NCI-H1417 treated with DMSO at 0.1 percent for 48 hours (cell line): ENCODE measurements around the gene FAM13A.
"Not testable (repeated sequence)": the region's sequence is repeated elsewhere in the genome, so short reads cannot be mapped to it uniquely, and the experiment has no call there.

Source experiments
- DNase-seq: peaks from one replicate; lab custom pipeline; 2025; lab: John Stamatoyannopoulos, UW

The FAM13A gene

DNA sequence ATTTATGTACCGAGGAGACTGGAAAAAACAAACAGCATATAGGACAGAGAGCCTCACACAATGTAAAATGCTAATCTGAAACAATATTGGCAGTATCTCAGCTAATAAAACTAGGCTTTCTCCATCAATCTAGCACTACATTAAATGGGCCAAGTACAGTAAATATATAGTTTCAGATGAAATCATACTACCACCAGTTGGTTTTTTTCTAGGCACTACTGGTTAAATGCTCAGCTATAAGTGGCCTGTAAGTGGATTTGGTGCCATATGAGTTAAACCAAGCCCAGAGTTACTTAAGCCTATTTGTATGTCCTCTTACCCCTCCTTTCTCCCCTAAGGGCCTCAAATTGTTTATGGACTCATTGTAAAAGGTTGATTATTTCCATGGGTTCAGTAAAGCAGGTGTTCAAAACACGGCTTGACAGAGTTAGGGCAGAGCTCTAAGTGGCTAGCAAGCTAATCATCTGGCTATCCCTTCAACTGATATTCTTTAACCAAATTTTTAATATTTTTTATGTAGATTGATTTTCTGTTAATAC lies 57.5 kb downstream of the FAM13A start:
- no peak for DNase-seq

DNA sequence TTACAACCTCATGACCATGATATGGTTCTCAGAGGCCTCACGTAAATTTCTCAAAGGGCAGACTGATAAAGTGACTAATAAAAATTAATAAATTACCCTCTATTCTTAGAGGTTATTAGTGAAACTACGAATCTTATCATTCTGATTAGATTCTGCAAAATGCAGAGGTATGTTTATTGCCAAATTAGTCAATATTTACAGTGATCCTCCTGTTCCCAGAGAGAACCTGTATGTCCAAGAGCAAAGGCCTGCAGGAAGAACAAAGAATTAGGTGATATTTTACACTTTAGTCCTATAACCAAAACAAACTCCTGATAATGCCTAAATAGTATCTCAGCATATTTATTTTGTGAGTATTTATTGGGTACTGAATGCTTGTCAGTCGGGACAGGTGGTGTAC lies 58.1 kb downstream of the FAM13A start:
- no peak for DNase-seq

DNA sequence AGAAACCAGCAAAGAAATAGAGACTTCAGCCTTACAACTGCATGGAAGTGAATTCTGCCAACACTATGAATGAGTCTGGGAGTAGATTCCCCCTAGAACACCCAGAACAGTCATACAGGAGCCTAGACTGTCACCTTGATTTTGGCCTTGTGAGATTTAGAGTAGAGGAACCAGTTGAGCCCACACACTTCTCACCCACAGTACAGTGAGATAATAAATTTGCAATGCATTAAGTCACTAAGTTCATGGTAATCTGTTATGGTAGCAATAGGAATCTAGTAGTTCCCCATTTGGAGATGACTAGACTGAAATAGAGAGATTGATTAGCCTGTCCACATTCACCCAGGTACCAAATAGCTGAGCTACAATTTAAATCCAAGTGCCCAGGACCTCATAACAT lies 59.0 kb downstream of the FAM13A start:
- DNase-seq = no peak

DNA sequence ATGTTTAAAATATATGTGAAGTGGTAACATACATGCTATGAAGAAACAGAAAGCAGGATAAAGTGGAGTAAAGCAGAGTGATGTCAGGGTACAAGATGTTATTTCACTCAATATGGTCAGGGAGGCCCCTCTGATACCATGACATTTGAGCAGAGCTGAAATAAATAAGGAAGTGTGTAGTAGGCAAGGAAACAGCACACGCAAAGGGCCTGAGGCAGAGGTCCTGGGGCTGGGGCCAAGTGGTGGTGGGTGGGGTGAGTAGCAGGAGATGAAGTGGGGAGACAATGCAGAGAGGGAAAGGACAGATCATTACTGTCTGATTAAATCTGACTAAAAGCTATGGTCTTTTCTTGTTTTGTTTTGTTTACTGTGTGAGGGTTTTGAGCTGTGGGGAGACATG lies 61.1 kb downstream of the FAM13A start:
- no peak for DNase-seq

DNA sequence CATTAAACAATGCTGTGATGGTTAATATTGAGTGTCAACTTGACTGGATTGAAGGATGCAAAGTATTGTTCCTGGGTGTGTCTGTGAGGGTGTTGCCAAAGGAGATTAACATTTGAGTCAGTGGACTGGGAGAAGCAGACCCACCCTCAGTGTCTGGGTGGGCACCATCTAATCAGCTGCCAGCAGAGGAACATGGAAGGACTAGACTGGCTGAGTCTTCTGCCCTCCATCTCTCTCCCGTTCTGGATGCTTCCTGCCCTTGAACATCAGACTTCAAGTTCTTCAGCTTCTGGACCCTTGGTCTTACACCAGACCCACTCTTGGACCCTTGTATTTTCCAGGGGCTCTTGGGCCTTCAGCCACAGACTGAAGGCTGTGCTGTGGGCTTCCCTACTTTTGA lies 61.7 kb downstream of the FAM13A start:
- DNase-seq = not testable (repeated sequence)

DNA sequence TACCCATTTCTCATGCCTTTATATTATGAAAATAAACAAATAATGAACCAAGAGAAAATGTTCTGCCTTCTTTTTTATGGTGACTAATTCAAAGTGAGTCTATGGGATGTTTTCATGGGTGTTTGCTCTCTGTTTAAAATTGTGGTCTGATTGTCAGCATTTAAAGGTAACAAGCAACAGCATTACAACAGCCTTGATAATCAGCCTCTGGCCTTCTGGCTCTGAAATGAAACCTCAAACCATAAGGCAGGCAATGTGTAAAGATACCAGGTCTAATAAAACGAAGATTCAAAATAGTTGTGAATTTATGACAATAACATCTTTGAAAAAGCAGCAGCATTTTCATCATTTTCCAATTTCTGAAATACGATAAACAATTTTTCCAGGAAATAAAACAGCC lies 63.7 kb downstream of the FAM13A start:
- no peak for DNase-seq

DNA sequence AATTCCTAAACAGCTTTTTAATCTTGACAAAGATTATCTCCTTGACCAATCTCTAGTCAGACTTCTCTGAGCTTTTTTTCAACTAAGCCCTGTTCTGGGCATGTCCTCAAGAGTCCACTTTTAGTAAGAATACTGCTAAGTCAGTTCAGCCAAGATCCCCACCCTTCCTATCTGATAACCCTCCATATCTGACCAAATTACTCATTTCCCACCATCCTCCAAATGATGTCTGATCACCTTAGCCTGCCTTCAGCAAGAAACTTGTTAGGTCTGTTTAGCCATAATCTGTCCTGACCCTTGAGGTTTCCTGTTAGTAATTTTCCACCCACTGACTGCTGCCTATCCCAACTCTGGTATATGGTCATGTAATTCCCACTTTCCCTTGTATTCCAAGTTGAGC lies 65.2 kb downstream of the FAM13A start:
- no peak for DNase-seq

DNA sequence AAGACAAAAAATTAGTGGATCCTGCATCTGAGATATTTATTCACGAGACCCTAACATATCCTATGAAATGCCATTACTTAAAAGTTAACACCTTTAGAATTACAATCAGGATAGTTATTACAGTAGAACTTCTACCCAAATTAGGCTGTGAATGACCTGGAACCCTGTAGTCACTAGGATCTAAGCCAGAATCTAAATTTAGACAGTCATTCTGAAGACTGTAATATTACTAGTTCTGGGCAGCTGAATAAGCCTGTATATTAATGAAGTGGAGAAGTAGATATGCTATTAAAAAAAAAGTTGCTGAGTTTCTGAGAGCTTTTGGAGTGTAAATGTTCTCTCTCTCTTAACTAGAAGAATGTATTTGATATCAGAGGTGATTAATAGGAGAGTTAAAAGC lies 67.0 kb downstream of the FAM13A start:
- DNase-seq = no peak

DNA sequence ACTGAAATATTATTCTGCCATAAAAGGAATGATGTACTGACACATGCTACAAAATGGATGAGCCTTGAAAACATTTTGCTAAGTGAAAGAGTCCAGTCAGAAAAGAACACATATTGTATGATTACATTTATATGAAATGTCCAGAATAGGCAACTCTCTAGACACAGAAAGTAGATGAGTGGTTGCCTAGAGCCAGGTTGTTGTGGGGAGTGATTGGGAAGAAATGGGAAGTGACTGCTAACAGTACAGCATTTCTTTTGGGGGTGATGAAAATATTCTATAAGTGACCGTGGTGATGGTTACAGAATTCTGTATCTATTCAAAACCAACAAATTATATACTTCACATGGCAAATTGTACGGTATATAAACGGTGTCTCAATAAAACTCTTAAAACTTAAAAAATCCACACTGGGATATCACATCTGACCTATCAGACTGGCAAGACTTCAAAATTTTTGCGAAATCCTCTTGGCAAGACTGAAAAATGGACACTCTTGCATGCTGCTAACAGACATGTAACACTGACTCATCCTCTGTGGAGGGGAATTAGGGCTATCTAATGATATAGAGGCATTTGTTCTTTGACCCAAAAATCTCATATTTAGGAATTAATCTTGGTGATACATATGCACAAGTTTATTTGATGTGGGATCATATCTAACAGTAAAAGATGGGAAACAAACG lies 71.8 kb downstream of the FAM13A start:
- DNase-seq = no peak

DNA sequence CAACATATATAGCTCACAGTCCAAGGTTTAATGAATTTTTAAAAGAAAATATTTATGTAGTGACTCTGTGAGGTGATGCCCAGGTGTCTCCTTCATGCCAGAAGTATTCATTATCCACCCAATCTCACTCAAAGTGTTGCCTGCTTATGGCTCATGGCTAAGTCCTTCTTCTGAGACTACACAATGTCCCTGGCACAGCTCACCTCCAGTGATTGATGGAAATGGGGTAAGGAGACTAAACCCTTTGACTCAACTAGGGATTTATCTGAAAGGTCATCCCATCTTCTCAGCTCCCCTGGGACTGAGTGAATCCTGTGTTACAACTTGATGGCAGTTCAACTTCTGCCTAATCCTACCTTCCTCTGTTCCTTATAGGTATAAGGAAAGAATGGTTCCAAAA lies 74.2 kb downstream of the FAM13A start:
- DNase-seq = no peak

DNA sequence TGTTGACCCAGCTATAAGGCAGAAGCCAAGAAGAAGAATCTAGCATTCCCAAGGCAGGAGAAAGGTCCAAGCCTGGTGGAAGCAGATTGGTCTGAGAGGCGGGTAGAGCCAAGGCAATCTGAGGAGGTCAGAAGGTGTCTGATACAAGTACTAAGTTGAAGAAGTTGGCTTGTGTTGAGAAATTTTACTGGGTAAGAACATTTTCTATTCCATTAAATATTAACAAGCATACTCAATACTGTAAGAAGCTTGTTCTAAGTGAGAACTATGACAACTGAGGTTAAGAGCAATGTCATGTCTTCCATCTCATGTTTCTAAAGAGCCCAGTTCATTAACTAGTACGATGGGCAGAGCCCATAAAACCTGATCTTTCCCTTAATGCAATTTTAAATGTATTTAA lies 75.0 kb downstream of the FAM13A start:
- DNase-seq = no peak

DNA sequence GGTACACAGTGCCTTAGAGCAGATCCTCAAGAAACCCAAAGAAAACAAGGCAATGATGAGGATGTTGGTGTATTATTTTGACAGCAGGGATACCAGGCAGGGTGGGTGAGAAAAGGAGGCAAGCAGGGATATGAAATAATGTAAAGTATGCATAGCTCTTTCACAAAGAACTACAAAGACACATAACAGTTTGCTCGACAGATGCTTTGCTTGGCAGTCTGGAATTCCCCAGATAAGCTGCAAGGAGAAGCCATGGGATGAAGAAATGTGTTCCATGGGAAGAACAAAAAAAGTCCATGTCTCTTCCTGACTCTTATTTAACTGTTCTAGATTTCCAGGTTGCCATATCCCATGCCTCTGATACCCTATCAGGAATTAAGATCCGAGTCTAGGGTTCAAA lies 75.4 kb downstream of the FAM13A start:
- no peak for DNase-seq

DNA sequence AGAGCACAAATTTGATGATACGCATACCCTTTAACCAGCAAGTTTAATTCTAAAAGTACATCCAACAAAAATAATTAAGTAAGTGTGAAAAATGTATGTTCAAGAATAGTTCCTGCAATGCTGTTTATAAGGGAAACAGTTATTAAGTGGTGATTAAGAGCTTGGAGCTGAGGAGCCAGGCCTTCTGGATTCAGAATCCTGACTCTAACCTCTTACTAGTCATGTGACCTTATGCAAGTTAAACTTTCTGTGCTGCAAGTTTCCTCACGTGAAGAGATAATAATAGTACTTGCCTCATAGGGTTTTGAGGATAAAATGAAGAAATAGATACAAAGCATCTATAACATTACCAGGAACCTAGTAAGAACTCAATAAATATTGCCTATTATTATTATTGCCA lies 77.7 kb downstream of the FAM13A start:
- DNase-seq = no peak

DNA sequence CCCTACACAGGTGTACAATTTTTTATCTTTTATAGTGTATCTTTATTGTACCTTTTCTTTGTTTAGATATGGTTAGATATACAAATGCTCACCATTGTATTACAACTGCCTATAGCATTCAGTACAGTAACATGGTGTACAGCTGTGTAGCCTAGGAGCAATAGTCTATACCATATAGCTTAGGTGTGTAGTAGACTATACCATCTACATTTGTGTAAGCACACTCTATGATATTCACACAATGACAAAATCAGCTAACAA lies 80.3 kb downstream of the FAM13A start:
- DNase-seq = no peak

DNA sequence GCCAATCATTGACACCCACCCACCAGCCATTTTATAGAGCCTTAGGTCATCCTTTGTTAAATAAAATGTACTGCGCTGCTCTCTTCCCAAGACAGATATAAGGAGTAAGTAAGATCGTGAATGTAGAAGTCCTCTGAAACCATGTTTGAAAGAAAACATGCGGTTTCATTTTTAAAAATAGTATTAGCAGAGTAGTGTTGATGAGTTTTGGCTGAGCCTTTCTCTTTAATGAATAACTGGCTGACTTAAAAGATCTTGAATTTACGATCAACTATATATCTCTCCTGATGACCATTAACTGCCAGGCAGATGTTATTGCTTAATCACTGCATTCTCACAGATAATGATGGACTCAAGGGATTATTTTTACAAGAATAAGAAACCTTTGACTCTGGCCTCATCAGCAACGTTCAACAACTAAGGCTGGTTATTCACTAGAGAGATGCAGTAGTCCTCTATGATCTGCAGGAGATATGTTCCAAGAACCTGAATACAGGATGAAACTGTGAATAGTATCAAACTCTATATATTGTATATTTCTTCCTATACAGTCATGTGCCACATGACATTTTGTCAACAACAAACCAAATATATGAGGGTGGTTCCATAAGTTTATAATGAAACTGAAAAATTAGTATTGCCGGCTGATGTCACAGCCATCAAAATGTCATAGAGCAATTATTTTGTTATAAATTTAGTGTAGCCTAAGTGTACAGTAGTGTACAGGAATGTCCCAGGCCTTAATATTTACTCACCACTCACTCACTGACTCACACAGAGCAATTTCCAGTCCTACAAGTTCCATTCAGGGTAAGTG lies 80.8 kb downstream of the FAM13A start:
- DNase-seq = no peak

DNA sequence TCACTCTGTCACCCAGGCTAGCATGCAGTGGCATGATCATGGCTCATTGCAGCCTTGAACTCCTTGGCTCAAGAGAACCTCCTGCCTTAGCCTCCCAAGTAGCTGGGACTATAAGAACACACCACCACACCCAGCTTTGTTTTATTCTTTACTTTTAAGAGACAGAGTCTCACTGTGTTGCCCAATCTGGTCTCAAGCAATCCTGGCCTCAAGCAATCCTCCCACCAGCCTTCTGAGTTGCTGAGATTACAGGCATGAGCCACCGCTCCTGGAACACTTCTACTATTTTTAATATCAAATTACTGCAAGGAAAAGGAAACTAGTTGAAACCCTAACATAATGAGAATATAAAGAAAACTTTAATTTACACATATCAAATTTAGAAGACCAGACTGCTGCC lies 85.4 kb downstream of the FAM13A start:
- DNase-seq = no peak

DNA sequence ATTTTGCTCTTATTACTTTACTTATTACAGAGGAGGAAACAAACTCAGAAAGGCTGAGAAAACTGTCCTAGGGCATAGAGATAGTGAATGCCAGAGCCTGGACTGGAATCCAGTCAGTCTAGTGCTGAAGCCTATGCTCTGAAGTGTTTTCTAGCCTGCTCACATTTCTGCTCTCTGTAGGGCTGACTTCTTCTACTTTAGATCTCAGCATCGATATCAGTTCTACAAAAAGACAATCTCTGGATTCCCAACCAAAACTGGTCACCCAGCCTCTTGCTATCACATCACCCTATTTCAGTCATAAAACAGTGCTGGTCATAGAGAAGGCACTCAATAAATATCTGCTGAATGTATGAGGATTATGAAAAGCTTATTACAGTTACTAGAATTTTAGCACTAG lies 87.2 kb downstream of the FAM13A start:
- no peak for DNase-seq

DNA sequence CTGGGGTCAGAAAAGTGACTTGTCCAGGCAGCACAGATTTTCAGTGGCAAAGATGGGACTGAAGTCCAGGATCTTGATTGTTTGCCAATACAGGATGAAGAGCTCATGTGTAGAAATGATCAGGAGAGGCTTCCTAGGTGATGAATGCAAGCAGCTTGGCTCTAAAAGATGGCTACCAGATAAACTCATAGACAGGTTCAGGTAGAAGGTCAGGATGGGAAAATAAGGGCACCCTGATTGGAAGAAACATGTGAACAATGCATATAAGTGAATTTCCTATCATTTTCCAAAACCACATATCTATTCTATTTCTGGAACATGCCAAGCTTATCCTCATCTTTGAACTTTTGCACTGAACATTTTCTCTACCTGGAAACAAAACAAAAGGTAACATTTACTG lies 87.7 kb downstream of the FAM13A start:
- no peak for DNase-seq

DNA sequence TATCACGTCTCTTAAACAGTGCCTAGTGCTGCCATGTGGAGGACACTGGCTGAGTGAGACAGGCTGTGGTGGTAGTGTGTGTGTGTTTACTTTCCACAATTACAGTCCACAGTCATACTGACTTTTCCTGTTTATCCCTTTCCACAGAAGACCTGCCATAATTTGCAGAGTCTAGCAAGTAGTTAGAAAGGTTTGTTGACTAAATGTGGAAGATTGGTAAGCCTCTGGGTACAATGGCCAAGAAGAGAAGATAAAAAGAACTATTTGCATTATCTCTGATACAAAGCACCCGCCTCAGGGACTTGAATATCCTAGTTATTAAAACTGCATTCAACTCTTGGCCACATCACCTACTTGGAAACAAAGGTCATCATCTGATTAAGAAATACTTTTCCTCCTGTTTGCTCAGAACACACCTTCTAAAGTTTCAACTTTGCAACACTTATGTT lies 89.1 kb downstream of the FAM13A start:
- DNase-seq = no peak

DNA sequence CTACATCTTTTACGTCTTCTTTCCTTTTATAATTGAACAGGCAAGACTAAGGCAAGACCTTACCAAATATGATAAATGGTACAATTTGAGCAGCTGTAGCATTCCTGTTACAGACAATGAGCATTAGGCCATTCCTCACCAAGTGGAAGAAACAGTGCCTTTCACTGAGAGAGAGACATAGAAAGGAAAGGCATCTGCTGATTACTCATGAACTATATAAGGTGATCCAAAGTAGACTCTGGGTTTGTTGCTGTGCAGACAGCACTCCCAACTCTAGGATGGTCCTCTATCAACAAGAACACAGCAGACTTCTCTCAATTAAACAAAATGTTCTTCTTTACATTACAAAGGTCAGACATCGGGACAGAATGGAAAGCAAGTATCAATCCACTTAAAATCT lies 91.9 kb downstream of the FAM13A start:
- DNase-seq = no peak

DNA sequence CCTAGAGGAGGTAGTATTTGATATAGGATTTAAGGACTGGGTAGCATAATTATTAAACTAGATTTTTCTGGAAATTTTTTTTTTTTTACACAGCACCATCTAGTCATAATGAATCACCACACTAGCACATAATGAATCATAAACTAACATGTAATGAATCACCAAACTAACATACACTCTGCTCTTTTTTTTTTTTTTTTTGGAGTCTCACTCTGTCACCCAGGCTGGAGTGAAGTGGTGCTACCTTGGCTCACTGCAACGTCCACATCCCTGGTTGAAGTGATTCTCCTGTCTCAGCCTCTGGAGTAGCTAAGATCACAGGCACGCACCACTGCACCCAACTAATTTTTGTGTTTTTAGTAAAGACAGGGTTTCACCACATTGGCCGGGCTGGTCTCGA lies 92.5 kb downstream of the FAM13A start:
- no peak for DNase-seq

DNA sequence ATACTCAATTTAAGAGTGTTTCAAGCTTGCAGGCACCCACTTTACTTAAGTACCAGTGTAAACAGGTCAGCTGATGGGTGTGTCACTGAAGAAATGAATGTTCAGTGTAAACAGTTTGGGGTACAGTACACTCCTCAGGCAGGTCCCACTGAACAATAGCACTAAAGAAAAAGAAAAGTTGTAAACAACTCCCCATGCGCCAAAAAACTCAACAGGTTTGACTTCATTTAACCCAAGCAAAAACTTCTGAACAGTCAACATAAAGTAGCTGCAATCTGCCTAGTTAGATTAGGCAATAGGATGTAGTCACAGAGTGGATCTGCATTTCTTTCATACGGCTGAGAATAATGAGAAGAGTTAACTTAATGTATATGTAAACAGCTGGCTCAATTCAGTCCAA lies 93.2 kb downstream of the FAM13A start:
- no peak for DNase-seq

DNA sequence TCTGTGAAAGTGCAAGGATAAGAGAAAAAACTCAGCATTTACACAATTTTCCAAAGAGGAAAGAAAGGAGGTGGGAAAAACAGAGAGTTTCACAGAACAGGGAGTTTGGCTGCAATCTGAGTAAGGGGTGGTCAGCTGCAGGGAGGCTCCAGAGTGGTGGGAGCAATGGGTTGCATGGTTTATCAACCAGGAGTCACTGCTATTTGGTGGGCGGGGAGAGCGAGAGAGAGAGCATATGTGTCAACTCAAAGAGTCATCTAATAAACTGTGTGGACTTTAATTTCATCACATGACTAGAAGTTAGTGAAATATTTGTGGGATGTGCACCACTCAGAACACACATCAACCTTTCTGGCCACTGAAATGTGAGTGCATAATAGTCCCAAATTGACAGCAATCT lies 94.6 kb downstream of the FAM13A start:
- DNase-seq = no peak

DNA sequence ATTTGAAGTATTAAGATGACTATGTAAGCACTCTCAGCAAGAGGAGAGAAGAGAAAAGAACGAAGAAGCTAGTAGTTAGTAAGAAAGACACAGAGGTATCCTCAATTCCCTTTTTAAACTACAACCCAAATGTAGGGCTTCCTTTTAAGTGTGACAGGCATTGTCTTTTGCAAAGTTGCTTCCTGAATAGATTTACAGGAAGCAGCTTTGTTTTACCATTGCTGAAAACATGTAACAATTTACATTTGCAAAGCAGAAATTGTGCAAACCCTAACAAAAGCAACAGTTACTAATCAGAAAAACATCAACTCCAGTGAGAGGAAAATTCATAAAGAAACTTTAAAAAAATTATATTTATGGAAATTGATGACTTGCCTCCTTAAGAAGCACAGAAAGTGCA lies 96.4 kb downstream of the FAM13A start:
- DNase-seq = no peak
